Mucosa of stomach (tissue), 1 donor: Measurements from ENCODE around the gene TNIP3.

ENCODE experiments used
- H3K27me3 ChIP-seq: one replicate; pipeline ENCODE4 v1.7.0; 2013; ENCODE audit warnings: mild to moderate bottlenecking, low read length; ENCODE audit not compliant: control insufficient read depth, insufficient read depth
- H3K36me3 ChIP-seq: one replicate; pipeline ENCODE4 v1.7.0; 2013; ENCODE audit warnings: low read length; ENCODE audit not compliant: control insufficient read depth, insufficient read depth
- H3K4me1 ChIP-seq: one replicate; pipeline ENCODE4 v1.7.0; 2013; ENCODE audit warnings: mild to moderate bottlenecking, low read length; ENCODE audit not compliant: control insufficient read depth, insufficient read depth
- H3K4me3 ChIP-seq: one replicate; pipeline ENCODE4 v1.7.0; 2013; ENCODE audit warnings: low read length
- H3K9ac ChIP-seq: one replicate; pipeline ENCODE4 v1.7.0; 2013; ENCODE audit warnings: mild to moderate bottlenecking, low read length, moderate library complexity
- H3K9me3 ChIP-seq: one replicate; pipeline ENCODE4 v1.7.0; 2013; ENCODE audit warnings: mild to moderate bottlenecking, low read length, moderate library complexity; ENCODE audit not compliant: control insufficient read depth
- donor health status: Pancreatic carcinoma.

The TNIP3 gene

GRCh38 chr4:121191361-121191760 is 27.2 kb upstream of the TNIP3 start:
- Histone ChIP-seq H3K4me1 (no peaks in the 10 kb centered on the region), H3K4me3 (no peak overlapping the region), H3K9ac (no peak overlapping the region), H3K36me3 (no peaks in the 10 kb centered on the region), H3K27me3 (no peaks in the 10 kb centered on the region), H3K9me3 (no peaks in the 10 kb centered on the region)

GRCh38 chr4:121190389-121190788 is 26.3 kb upstream of the TNIP3 start:
- Histone ChIP-seq H3K4me1 (no peaks in the 10 kb centered on the region), H3K4me3 (no peak overlapping the region), H3K36me3 (no peaks in the 10 kb centered on the region), H3K9me3 (no peaks in the 10 kb centered on the region), H3K9ac (no peak overlapping the region), H3K27me3 (no peaks in the 10 kb centered on the region)

GRCh38 chr4:121189326-121190215 is 25.4 kb upstream of the TNIP3 start:
- no peak overlapping the region for H3K4me3 ChIP-seq

GRCh38 chr4:121187206-121187605 is 23.1 kb upstream of the TNIP3 start:
- H3K27me3 ChIP-seq = no peaks in the 10 kb centered on the region
- no peak overlapping the region for H3K9ac ChIP-seq
- H3K9me3 ChIP-seq = no peaks in the 10 kb centered on the region
- no peak overlapping the region for H3K4me3 ChIP-seq
- no peaks in the 10 kb centered on the region for H3K36me3 ChIP-seq
- no peaks in the 10 kb centered on the region for H3K4me1 ChIP-seq

More at GRCh38 chr4:121189326-121190215, 25.4 kb upstream of the TNIP3 start:
- no peaks in the 10 kb centered on the region for H3K4me1 ChIP-seq
- no peaks in the 10 kb centered on the region for H3K9me3 ChIP-seq
- H3K36me3 ChIP-seq = no peaks in the 10 kb centered on the region
- H3K9ac ChIP-seq = no peak overlapping the region
- no peaks in the 10 kb centered on the region for H3K27me3 ChIP-seq

- H3K36me3 ChIP-seq = no peaks in the 10 kb centered on the region
- H3K9me3 ChIP-seq = no peaks in the 10 kb centered on the region
- no peak overlapping the region for H3K9ac ChIP-seq
- no peaks in the 10 kb centered on the region for H3K4me1 ChIP-seq
- H3K27me3 ChIP-seq = no peaks in the 10 kb centered on the region
- H3K4me3 ChIP-seq = no peak overlapping the region
Measured at GRCh38 chr4:121185960-121186359, 21.8 kb upstream of the TNIP3 start.

GRCh38 chr4:121183989-121184388 is 19.9 kb upstream of the TNIP3 start:
- no peak overlapping the region for H3K4me3 ChIP-seq
- H3K27me3 ChIP-seq = no peaks in the 10 kb centered on the region
- H3K9ac ChIP-seq = no peak overlapping the region
- H3K9me3 ChIP-seq = no peaks in the 10 kb centered on the region
- no peaks in the 10 kb centered on the region for H3K36me3 ChIP-seq
- H3K4me1 ChIP-seq = no peaks in the 10 kb centered on the region

GRCh38 chr4:121183361-121183760 is 19.2 kb upstream of the TNIP3 start:
- Histone ChIP-seq H3K9me3 (no peaks in the 10 kb centered on the region), H3K4me1 (no peaks in the 10 kb centered on the region), H3K4me3 (no peak overlapping the region), H3K9ac (no peak overlapping the region), H3K27me3 (no peaks in the 10 kb centered on the region), H3K36me3 (no peaks in the 10 kb centered on the region)

- no peak overlapping the region for H3K9ac ChIP-seq
- no peaks in the 10 kb centered on the region for H3K27me3 ChIP-seq
- H3K4me1 ChIP-seq = no peaks in the 10 kb centered on the region
- no peak overlapping the region for H3K4me3 ChIP-seq
- H3K9me3 ChIP-seq = no peaks in the 10 kb centered on the region
- no peaks in the 10 kb centered on the region for H3K36me3 ChIP-seq
Measured at GRCh38 chr4:121182296-121182695, 18.2 kb upstream of the TNIP3 start.

- H3K9me3 ChIP-seq = no peaks in the 10 kb centered on the region
- H3K36me3 ChIP-seq = no peaks in the 10 kb centered on the region
- no peak overlapping the region for H3K9ac ChIP-seq
- no peak overlapping the region for H3K4me3 ChIP-seq
- no peaks in the 10 kb centered on the region for H3K27me3 ChIP-seq
- no peaks in the 10 kb centered on the region for H3K4me1 ChIP-seq
Measured at GRCh38 chr4:121181493-121181892, 17.4 kb upstream of the TNIP3 start.

GRCh38 chr4:121180558-121180957 is 16.4 kb upstream of the TNIP3 start:
- Histone ChIP-seq H3K4me1 (no peaks in the 10 kb centered on the region), H3K36me3 (no peaks in the 10 kb centered on the region), H3K27me3 (no peaks in the 10 kb centered on the region), H3K9ac (no peak overlapping the region), H3K4me3 (no peak overlapping the region), H3K9me3 (no peaks in the 10 kb centered on the region)

- no peak overlapping the region for H3K9ac ChIP-seq
- no peak overlapping the region for H3K4me3 ChIP-seq
- no peaks in the 10 kb centered on the region for H3K36me3 ChIP-seq
- no peaks in the 10 kb centered on the region for H3K4me1 ChIP-seq
- H3K27me3 ChIP-seq = no peaks in the 10 kb centered on the region
- no peaks in the 10 kb centered on the region for H3K9me3 ChIP-seq
Measured at GRCh38 chr4:121177246-121178137, 13.4 kb upstream of the TNIP3 start.
